Transverse colon (tissue), 4 donors: ENCODE results near the gene RRM2.

Experiments used
- POLR2A ChIP-seq: fragments of 450-650 bp; IDR thresholded peaks from one replicate; pipeline ENCODE4 v1.6.1; 2016; ENCODE audit warnings: antibody characterized with exemption, mild to moderate bottlenecking, moderate library complexity
- POLR2AphosphoS5 ChIP-seq, 3 donors: sonication (generic); formaldehyde crosslinking; IDR thresholded peaks; one replicate each; pipeline ENCODE4 v1.6.1; 2016; ENCODE audit warnings: antibody characterized with exemption in 3 of 3
- TF ChIP-seq, protein P1 (sequence below), 5 experiments: fragments of 200-600 bp in 3 of 5; fragments of 450-650 bp in 2 of 5; sonication (generic) in 3 of 5; IDR thresholded peaks; 1 replicate in 2 of 5; 2 replicates in 3 of 5; pipeline ENCODE4 v1.5.1; 2016 to 2017; ENCODE audit warnings: antibody characterized with exemption in 5 of 5, inconsistent platforms in 3 of 5, mild to moderate bottlenecking in 2 of 5, moderate library complexity in 1 of 5

DNA sequence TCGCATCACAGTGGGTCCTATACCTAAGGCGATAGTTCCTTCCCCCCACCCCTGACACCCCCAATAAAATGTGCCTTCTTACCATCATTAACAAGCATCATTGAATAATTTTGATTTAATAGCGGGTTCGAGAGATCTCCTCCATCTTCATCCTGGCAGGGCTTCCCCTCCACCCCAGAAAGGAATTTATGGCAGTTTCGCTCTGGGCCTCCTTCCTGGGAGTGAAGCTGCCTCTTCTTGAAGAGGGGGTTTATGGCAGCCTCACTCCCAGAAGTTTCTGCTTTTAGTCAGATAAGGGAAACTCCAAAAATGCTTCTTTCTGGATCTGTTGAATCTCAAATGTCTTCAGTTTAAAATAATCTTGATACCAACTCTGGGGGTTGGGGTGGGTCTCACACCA lies 45.7 kb downstream of the RRM2 start:
- TF ChIP-seq, protein P1, sequence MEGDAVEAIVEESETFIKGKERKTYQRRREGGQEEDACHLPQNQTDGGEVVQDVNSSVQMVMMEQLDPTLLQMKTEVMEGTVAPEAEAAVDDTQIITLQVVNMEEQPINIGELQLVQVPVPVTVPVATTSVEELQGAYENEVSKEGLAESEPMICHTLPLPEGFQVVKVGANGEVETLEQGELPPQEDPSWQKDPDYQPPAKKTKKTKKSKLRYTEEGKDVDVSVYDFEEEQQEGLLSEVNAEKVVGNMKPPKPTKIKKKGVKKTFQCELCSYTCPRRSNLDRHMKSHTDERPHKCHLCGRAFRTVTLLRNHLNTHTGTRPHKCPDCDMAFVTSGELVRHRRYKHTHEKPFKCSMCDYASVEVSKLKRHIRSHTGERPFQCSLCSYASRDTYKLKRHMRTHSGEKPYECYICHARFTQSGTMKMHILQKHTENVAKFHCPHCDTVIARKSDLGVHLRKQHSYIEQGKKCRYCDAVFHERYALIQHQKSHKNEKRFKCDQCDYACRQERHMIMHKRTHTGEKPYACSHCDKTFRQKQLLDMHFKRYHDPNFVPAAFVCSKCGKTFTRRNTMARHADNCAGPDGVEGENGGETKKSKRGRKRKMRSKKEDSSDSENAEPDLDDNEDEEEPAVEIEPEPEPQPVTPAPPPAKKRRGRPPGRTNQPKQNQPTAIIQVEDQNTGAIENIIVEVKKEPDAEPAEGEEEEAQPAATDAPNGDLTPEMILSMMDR (IDR thresholded peaks at IDR 0.05), result no peak
- TF ChIP-seq POLR2A, result no peak
- no peak for TF ChIP-seq POLR2AphosphoS5 (IDR thresholded peaks at IDR 0.05)
